GM21423 (cell line): ENCODE results near the gene BRSK1.
"Not testable (repeated sequence)": the region's sequence is repeated elsewhere in the genome, so short reads cannot be mapped to it uniquely, and the experiment has no call there.

Experiments used
- ATAC-seq: cut with Tn5 transposase; IDR thresholded peaks from one replicate; pipeline ENCODE4 v1.9.1; 2021; ENCODE audit warnings: mild to moderate bottlenecking, moderate library complexity; ENCODE audit not compliant: unreplicated experiment

Gene BRSK1

GRCh38 chr19:55324662-55325061, 40.9 kb downstream of the BRSK1 start:
- ATAC-seq: no peak

DNA sequence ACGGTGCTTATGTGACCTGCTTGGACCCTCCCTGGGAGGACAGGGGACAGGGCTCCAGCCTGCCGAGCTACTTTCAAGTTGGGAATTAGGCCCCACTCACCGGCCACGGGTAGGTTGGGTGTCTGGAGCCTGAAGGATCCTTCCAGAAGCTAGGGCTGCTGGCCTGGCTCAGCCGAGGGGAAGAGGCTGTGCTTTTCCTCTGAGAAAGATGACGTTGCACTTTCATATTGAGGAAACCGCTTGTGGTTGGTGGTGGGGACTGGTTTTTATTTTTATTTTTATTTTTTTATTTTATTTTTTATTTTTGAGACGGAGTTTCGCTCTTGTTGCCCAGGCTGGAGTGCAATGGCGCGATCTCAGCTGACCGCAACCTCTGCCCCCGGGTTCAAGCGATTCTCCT, 41.4 kb downstream of the BRSK1 start, which contains the start of gene TMEM150B:
TSS of gene TMEM150B (minus strand) at position 170 of the 400 bp plus-strand sequence. CDS start 4,305 bp downstream, outside the sequence.
- ATAC-seq: no peak

DNA sequence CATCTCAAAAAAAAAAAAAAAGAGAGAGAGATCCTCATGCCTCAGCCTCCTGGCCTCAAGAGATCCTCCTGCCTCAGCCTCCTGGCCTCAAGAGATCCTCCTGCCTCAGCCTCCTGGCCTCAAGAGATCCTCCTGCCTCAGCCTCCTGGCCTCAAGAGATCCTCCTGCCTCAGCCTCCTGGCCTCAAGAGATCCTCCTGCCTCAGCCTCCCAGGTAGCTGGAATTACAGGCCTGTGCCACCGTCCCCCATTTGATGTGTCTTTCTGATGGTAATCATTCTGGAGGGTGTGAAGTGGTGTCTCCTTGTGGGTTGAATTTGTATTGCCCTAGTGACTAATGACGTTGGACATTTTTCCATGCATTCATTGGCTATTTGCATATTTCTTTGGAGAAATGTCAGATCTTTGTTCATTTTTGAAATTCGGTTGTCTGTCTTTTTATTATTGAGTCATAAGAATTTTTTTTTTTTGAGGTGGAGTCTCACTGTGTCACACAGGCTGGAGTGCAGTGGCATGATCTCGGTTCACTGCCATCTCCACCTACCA, 45.0 kb downstream of the BRSK1 start:
- not testable (repeated sequence) for ATAC-seq

DNA sequence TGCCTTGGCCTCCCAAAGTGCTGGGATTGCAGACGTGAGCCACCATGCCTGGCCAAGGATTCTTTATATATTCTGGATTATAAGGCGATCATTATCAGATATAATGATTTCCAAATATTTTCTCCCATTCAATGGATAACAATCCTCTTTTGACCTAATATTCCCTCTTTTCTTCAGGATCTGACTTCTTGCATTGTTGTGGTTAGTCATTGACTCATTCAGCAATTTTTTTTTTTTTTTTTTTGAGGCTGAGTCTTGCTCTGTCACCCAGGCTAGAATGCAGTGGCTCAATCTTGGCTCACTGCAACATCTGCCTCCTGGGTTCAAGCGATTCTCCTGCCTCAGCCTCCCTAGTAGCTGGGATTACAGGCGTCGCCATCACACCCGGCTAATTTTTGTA, 46.0 kb downstream of the BRSK1 start:
- ATAC-seq: not testable (repeated sequence)

DNA sequence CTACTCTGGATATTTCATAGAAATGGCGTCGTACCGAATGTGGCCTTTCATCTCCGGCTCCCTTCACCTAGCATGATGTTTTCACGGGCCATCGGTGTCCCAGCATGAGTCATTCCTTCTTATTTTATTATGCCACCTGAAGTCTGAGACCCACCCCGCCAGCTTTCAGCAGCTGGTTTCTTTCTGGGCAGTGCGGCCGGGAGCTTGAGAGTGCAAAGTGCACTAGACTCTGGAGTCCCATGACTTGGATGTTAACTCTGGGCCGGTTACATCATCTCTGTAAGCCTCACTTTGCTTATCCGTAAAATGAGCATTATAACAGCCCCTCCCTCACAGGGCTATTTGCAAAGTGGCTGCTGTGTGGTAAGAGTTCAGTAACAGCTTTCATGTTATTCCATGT, 50.1 kb downstream of the BRSK1 start:
- ATAC-seq: no peak

GRCh38 chr19:55336101-55336500, 52.3 kb downstream of the BRSK1 start:
- no peak for ATAC-seq

DNA sequence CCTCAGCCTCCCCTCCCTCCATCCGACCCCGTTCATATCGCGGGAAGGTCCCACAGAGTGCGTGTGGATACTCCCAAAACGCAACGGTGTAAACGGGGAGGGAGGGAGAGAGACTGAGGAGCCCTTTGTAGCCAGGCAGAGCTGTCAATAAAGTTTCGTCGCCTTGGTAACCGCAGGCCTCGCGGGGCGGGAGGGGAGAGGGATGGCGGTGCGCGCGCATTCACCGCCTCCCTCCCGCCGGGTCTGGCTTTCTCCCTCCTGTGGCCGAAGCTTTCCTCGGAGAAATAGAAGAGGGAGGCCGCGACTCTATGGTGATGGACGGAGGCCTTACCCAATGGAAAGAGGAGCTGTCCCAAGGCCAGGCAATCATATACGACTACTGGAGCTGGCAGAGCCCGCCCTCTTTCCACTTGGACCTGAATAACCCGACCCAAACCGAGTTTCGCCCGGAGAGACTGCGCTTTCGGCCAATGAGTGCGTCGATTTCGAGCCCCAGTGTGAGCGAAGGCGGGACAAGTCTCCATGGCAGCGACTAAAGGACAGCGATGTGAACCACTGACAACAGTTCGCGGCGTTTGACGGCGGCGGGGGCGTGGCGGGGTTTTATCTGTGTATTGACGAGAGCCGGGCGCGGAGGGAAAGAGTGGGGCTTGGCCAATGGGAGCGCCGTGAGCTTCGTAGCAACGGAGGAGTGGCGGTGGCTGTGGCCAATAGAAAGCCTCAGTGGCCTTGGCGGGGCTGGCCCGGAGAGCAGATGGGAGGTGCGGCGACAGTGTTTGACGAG, 55.5 kb downstream of the BRSK1 start, which contains the start of gene KMT5C:
TSS of gene KMT5C (plus strand) at position 772 of the 784 bp plus-strand sequence. CDS start 2,061 bp downstream, outside the sequence.
- ATAC-seq: peak; percentile 75

- ATAC-seq: no peak
Measured at GRCh38 chr19:55339889-55340783, 56.3 kb downstream of the BRSK1 start.

DNA sequence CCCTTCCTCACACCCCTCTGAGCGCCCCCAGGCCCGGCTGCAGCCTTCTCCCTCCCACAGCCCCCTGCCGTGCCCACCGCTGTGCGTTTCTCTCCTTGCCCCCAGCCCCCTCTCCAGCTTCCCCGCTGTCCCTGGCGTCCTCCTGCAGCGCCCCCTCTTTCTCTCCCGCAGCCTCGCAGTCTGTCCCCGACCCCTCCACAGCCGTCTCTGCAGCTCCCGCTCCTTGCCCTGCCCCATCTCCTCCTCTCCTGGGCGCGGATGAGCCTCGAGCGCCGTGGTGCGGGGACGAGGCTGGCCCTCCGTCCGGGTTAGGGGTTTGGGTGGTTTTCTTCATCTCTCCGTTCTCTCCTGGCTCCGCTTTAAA, 57.0 kb downstream of the BRSK1 start:
- no peak for ATAC-seq

GRCh38 chr19:55341171-55341588, 57.4 kb downstream of the BRSK1 start:
- ATAC-seq: no peak

- no peak for ATAC-seq
Measured at GRCh38 chr19:55341595-55342531, 58.1 kb downstream of the BRSK1 start.

- ATAC-seq: no peak
Measured at GRCh38 chr19:55344444-55344843, 60.6 kb downstream of the BRSK1 start.

GRCh38 chr19:55345101-55345817, 61.5 kb downstream of the BRSK1 start:
- no peak for ATAC-seq

DNA sequence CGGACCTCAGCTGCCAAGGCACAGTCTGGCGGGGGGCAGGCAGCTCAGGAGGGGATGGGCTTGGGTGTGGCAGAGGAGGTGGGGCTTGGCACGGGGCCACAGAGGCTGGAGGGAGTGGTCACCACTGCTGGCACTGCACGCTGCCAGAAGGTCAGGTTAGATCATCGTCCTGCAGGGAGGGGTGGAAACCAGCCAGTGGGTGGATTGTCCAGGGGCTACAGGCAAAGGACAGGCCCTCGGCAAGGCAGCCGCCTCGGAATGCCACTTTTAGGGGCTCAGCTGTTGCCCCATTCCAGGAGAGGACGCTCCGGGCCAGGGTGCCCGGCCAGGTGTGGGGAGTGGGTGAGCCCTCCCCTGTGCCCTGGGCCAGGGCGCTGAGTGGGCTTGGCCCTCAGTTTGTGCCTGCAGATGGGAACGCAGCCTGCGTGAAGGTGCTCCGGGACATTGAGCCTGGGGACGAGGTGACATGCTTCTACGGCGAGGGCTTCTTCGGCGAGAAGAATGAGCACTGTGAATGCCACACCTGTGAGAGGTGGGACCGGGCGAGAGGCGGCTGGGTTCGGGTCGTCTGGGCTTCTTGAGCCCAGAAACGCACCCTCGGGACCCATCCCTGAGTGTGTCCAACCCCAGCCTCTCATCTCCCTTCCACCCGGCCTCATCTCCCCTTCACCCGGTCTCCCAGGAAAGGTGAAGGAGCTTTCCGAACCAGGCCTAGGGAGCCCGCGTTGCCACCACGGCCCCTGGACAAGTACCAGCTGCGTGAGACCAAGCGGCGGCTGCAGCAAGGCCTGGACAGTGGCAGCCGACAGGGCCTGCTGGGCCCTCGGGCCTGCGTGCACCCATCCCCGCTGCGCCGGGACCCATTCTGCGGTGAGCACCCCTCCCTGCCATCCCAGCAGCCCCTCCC, 62.3 kb downstream of the BRSK1 start:
- no peak for ATAC-seq

DNA sequence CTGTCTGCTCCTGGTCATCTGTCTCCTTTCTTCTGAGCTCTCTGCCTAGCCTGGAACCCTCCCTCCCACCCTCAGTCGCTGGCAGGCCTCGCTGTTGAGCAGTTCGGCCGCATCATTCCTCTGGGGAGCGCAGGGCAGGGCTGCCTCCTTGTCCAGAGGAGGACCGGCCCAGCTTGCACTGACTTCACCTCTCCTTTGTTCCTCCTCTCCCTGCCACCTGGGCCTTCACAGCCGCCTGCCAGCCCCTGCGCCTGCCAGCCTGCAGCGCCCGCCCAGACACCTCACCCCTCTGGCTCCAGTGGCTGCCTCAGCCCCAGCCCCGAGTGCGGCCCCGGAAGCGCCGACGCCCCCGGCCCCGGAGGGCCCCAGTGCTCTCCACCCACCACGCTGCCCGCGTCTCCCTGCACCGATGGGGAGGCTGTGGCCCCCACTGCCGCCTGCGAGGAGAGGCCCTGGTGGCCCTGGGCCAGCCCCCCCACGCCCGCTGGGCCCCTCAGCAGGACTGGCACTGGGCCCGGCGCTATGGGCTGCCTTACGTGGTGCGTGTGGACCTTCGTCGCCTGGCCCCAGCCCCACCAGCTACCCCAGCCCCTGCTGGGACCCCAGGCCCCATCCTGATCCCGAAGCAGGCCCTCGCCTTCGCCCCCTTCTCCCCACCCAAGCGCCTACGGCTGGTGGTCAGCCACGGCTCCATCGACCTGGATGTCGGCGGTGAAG, 63.1 kb downstream of the BRSK1 start:
- no peak for ATAC-seq

DNA sequence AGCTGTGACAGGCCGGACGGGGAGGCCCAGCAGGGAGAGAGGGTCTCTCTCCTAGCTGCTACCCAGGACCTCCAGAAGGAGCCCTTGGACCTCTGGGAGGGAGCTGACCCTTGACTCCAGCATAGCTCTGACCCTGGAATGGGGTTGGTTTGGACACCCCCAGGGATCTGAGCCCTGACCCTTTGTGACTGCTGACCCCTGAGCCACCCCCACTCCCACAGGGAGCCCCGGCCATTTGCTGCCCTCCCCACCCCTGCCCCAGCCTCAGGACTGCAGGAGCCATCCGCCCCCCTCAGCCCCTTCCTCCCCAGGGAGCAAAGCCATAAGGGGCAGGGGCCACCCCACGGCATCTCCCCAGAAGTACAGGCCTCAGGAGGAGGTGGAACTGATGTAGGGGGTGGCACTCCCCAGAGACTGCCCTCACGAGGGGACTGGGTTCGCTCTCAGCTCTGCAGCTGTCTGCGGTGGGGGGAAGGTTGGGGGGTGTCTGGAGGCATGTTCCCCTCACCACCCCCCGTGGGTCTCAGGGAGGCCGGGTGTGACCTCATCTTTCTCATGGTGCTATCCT, 63.7 kb downstream of the BRSK1 start:
- no peak for ATAC-seq

DNA sequence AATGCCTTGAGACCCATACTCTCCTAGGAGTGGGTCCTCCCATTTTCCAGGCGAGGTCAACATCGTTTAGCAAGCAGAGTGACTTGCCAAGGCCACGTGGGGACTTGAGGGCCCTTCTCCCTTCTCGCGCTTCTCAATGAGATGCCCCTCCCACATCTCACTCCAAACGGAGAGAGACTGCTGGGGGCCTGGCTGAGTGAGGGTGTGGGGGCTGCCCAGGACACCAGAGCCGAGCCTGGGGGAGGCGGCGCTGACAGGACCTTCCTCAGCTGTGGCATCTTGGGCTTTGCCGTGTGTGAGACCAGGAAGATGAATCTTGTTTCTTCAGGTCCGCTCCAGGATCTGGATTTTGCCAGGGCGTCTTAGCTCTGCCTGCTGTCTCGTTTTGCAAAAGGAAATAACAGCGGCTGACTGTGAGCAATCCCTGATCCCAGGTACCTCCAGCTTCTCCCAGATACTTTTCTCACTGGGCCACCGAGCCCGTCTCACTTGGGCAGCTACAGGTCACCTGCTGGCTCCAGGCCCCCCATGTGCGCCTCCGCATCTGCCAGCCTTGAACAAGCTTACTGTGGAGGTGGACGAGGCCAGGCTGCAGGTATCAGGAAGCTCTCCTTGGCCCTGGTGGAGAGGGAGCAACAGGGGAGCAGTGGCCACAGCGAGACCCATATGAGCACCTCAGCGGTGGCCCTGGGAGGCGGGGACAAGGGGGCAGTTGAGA, 64.7 kb downstream of the BRSK1 start:
- ATAC-seq: no peak
